ENCODE measurements around the gene CCDC3. TPM values are rescaled to one million over a fixed set of nuclear protein-coding genes. Genes with fewer than 3 reads are reported as not detected.

CCDC3 gene
- total RNA-seq, 8 experiments from 2014 or later: 0.41 to 141 (median 0.92) TPM; not detected in 1

- 0 to 83% (median 46%) methylated on average over 1 to 5 of the region's 5 CpGs for WGBS, 10 experiments
- Histone ChIP-seq H3K4me1 (replicated peaks in 1 of 2) (no peaks in the 10 kb centered on the region), H3K4me3 (no peak overlapping the region), H3K27ac (no peak overlapping the region)
- in situ Hi-C loops (cut with MboI; ENCODE audit: low pct_unique_long_range_greater_than_20kb in 2 of 9, low sequenced_read_pairs in 9 of 9, unreplicated experiment in 9 of 9): no loop called here
- ATAC-seq (replicated peaks in 6 of 8): no peak
These were observed 25.4 kb upstream of the CCDC3 start for GRCh38 chr10:13026873-13027272.

DNA sequence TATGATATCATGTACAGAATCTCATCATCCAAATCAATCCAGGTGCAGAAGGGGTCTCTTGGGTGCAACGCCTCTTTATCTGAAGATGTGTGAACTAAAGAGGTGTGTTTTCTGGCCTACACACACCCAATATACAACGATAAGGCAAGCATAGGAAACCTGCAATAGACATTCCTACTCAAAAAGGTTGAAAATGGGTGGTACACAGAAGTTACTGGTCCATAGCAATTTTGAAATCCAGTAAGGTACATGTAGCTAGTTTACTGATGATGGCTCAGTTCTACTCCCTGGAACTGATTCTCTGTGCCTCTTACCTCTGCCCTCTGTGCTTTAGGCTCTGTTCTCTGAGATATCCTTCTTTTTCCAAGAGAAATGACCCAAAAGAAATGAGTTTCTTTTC is 22.2 kb upstream of the CCDC3 start:
- Histone ChIP-seq H3K4me3 (no peak overlapping the region), H3K27ac (no peak overlapping the region), H3K4me1 (replicated peaks in 1 of 2) (no peaks in the 10 kb centered on the region)
- 0 to 29% (median 15%) methylated on average over 1 to 2 of the region's 2 CpGs; no CpG with 5 or more reads in 2 of the 10 experiments for WGBS, 10 experiments
- in situ Hi-C loops (cut with MboI; ENCODE audit: low pct_unique_long_range_greater_than_20kb in 2 of 9, low sequenced_read_pairs in 9 of 9, unreplicated experiment in 9 of 9): no loop called here
- ATAC-seq (replicated peaks in 6 of 8): no peak

- H3K4me1 ChIP-seq (replicated peaks in 1 of 2): no peaks in the 10 kb centered on the region
- H3K4me3 ChIP-seq: no peak overlapping the region
- ATAC-seq (replicated peaks in 6 of 8): no peak
- in situ Hi-C loops (cut with MboI; ENCODE audit: low pct_unique_long_range_greater_than_20kb in 2 of 9, low sequenced_read_pairs in 9 of 9, unreplicated experiment in 9 of 9): no loop called here
- WGBS, 10 experiments: 29 to 89% (median 74%) methylated on average over 2 to 8 of the region's 8 CpGs
- no peak overlapping the region for H3K27ac ChIP-seq
These were observed 17.8 kb upstream of the CCDC3 start for GRCh38 chr10:13019280-13019679.

DNA sequence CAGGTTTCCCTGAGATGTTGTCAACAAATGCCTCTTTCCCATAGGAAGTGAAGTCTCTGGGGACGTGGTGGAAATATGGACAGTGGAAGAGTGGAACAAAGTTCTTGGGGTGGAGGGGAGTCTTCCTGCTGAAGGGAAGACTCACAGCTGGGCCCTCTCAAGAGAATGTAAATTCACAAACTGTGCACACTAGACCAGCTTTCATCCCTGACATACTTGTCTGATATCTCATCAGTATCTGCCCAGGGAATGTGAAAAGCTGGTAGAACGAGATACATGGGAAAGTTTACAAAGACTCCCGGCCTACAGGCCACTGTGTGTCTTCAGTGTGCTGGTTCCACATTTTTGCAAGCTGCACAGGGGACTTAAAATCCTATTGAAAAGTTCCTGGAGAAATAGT is 16.7 kb upstream of the CCDC3 start:
- in situ Hi-C loops (cut with MboI; ENCODE audit: low pct_unique_long_range_greater_than_20kb in 2 of 9, low sequenced_read_pairs in 9 of 9, unreplicated experiment in 9 of 9): no loop called here
- Histone ChIP-seq H3K4me3 (no peak overlapping the region), H3K4me1 (replicated peaks in 1 of 2) (no peaks in the 10 kb centered on the region), H3K27ac (no peak overlapping the region)
- peak in 1 of 8 experiments; percentile 95 for ATAC-seq (replicated peaks in 6 of 8)
- 5 to 83% (median 80%) methylated on average over 1 to 3 of the region's 3 CpGs; no CpG with 5 or more reads in 3 of the 10 experiments for WGBS, 10 experiments

- WGBS, 10 experiments: 47 to 100% (median 75%) methylated on average over 1 to 10 of the region's 10 CpGs; no CpG with 5 or more reads in 3 of the 10 experiments
- in situ Hi-C loops (cut with MboI; ENCODE audit: low pct_unique_long_range_greater_than_20kb in 2 of 9, low sequenced_read_pairs in 9 of 9, unreplicated experiment in 9 of 9): no loop called here
- Histone ChIP-seq H3K27ac (no peak overlapping the region), H3K4me3 (no peak overlapping the region), H3K4me1 (replicated peaks in 1 of 2) (no peaks in the 10 kb centered on the region)
- ATAC-seq (replicated peaks in 6 of 8): no peak
These were observed 15.4 kb upstream of the CCDC3 start for GRCh38 chr10:13016886-13017285.

DNA sequence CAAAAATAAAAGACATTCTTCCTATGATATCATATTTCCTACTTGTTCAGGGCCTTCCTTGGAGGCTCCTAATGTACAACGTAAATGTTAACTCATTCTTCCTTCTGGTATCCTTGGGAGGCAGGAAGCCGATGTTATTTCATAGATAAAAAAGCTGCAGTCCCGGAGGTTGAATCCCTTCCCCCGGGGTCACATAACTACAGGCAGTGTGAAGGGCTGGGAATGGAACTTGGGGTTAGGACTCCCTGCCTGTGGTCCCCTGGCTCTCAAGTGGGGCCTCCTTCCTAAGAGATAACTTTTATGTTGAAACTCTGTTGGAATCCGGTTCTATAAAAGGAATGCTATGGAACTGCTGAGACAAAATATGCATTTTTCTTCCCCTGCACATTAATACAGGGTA is 14.9 kb upstream of the CCDC3 start:
- H3K4me3 ChIP-seq: no peak overlapping the region
- no peak overlapping the region for H3K27ac ChIP-seq
- H3K4me1 ChIP-seq (replicated peaks in 1 of 2): no peaks in the 10 kb centered on the region
- no peak for ATAC-seq (replicated peaks in 6 of 8)
- in situ Hi-C loops (cut with MboI; ENCODE audit: low pct_unique_long_range_greater_than_20kb in 2 of 9, low sequenced_read_pairs in 9 of 9, unreplicated experiment in 9 of 9): no loop called here
- WGBS, 10 experiments: 11 to 82% (median 32%) methylated on average over 2 to 3 of the region's 5 CpGs; no CpG with 5 or more reads in 2 of the 10 experiments

- Histone ChIP-seq H3K27ac (no peak overlapping the region), H3K4me1 (replicated peaks in 1 of 2) (peaks cover 0 to 3% of the 10 kb centered on the region in 2 donors), H3K4me3 (no peak overlapping the region)
- ATAC-seq (replicated peaks in 6 of 8): no peak
- in situ Hi-C loops (cut with MboI; ENCODE audit: low pct_unique_long_range_greater_than_20kb in 2 of 9, low sequenced_read_pairs in 9 of 9, unreplicated experiment in 9 of 9): no loop called here
- 0 to 80% (median 9%) methylated on average over 1 to 2 of the region's 3 CpGs; no CpG with 5 or more reads in 3 of the 10 experiments for WGBS, 10 experiments
These were observed 4.5 kb upstream of the CCDC3 start for GRCh38 chr10:13006037-13006436.

- in situ Hi-C loops (cut with MboI; ENCODE audit: low pct_unique_long_range_greater_than_20kb in 2 of 9, low sequenced_read_pairs in 9 of 9, unreplicated experiment in 9 of 9): no loop called here
- no peak overlapping the region for H3K4me3 ChIP-seq
- H3K27ac ChIP-seq: no peak overlapping the region
- peaks cover 0 to 3% of the 10 kb centered on the region in 2 donors for H3K4me1 ChIP-seq (replicated peaks in 1 of 2)
- WGBS, 10 experiments: 21 to 93% (median 57%) methylated on average over 1 to 3 of the region's 3 CpGs; no CpG with 5 or more reads in 2 of the 10 experiments
- ATAC-seq (replicated peaks in 6 of 8): no peak
These were observed 2.2 kb upstream of the CCDC3 start for GRCh38 chr10:13003759-13004158.

DNA sequence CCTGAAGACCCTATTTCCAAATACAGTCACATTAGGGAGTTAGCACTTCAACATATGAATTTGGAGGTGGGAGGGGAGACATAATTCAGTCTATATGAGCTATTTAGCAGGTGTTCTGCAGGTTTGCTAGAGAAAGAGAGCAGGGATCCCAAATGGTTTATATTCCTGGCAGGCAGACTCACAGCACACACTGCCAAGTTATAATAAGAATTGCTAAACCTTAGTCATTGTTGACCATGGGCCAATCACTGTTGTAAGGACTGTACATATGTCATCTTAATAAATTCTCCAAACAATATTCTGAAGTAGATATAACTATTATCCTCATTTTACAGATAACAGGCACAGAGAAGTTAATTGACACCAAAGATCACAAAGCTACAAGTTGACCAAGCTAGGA is 1.5 kb upstream of the CCDC3 start:
- Histone ChIP-seq H3K4me1 (replicated peaks in 1 of 2) (peaks cover 0 to 3% of the 10 kb centered on the region in 2 donors), H3K27ac (no peak overlapping the region), H3K4me3 (no peak overlapping the region)
- no peak for ATAC-seq (replicated peaks in 6 of 8)
- in situ Hi-C loops (cut with MboI; ENCODE audit: low pct_unique_long_range_greater_than_20kb in 2 of 9, low sequenced_read_pairs in 9 of 9, unreplicated experiment in 9 of 9): no loop called here

GRCh38 chr10:13001887-13002212 is 337 bp upstream of the CCDC3 start:
- 0 to 29% (median 10%) methylated on average over 1 to 9 of the region's 9 CpGs; no CpG with 5 or more reads in 1 of the 10 experiments for WGBS, 10 experiments
- no peak for ATAC-seq (replicated peaks in 6 of 8)
- H3K27ac ChIP-seq: no peak overlapping the region
- peaks cover 0 to 3% of the 10 kb centered on the region in 2 donors for H3K4me1 ChIP-seq (replicated peaks in 1 of 2)
- peak overlapping the region; percentile 21 to 40 (median 28) for H3K4me3 ChIP-seq
- in situ Hi-C loops (cut with MboI; ENCODE audit: low pct_unique_long_range_greater_than_20kb in 2 of 9, low sequenced_read_pairs in 9 of 9, unreplicated experiment in 9 of 9): no loop called here

DNA sequence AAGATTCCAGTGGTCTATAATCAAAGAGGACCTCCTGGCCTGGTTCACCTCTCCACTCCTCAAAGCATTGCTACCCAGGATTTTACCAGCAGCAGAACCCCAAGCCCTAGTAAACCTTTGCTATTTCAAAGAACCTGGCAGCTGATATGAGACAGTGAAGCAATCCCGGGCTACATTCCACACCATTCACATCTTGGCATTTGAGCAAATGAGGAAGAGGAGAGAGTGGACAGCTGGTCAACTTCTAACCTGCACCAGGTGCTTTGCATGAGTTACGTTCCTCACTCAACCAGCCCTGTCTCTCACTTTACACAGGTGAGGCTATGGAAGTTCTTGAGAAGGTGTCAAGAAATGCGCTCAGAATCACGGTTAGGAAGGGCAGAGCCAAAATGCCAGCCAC is 1.1 kb downstream of the CCDC3 start:
- Histone ChIP-seq H3K4me1 (replicated peaks in 1 of 2) (peaks cover 0 to 3% of the 10 kb centered on the region in 2 donors), H3K27ac (no peak overlapping the region), H3K4me3 (no peak overlapping the region)
- in situ Hi-C loops (cut with MboI; ENCODE audit: low pct_unique_long_range_greater_than_20kb in 2 of 9, low sequenced_read_pairs in 9 of 9, unreplicated experiment in 9 of 9): no loop called here
- 0 to 100% (median 65%) methylated on average over 1 to 3 of the region's 4 CpGs; no CpG with 5 or more reads in 4 of the 10 experiments for WGBS, 10 experiments
- ATAC-seq (replicated peaks in 6 of 8): no peak

DNA sequence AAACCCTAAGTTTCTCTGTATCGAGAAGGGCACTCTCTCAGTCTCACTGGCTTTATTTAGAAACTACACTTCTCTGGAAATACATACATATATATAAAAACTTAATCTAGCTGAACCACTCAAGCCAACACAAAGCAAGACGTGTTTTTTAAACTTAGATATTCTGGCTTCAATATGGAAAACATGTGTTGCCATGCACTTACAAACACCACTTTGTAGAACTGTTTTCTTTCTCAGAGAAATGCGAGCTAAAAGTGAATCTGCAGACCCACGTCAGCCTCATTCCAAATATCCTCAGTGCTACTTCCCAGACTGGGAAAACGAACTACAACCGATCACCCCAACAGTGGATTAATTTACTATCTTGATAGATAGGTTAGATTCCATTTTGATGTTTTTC is 1.7 kb downstream of the CCDC3 start:
- in situ Hi-C loops (cut with MboI; ENCODE audit: low pct_unique_long_range_greater_than_20kb in 2 of 9, low sequenced_read_pairs in 9 of 9, unreplicated experiment in 9 of 9): no loop called here
- 0 to 100% (median 87%) methylated on average over 1 to 6 of the region's 6 CpGs for WGBS, 10 experiments
- no peak overlapping the region for H3K4me3 ChIP-seq
- no peak for ATAC-seq (replicated peaks in 6 of 8)
- peaks cover 0 to 3% of the 10 kb centered on the region in 2 donors for H3K4me1 ChIP-seq (replicated peaks in 1 of 2)
- H3K27ac ChIP-seq: no peak overlapping the region

DNA sequence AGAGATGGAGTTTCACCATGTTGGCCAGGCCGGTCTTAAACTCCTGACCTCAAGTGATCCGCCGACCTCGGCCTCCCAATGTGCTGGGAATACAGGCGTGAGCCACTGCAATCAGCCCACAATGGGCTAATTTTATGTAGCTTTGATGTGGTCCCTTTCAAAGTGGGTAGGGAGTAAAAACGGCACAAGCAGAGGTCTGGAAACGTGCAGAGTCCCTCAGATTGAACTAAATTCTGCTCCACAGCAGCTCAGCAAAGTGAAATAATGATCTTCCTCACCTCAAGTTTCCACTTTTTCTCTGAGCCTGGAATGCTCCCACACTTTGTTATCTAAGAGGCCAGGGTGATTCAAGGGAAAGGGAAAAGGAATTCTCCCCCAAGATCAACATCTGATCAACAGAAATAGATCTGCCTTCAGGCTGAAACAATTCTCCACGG is 6.1 kb downstream of the CCDC3 start:
- no peak overlapping the region for H3K4me3 ChIP-seq
- H3K4me1 ChIP-seq (replicated peaks in 1 of 2): no peaks in the 10 kb centered on the region
- H3K27ac ChIP-seq: no peak overlapping the region
- WGBS, 10 experiments: 14 to 86% (median 46%) methylated on average over 1 to 8 of the region's 8 CpGs; no CpG with 5 or more reads in 2 of the 10 experiments
- in situ Hi-C loops (cut with MboI; ENCODE audit: low pct_unique_long_range_greater_than_20kb in 2 of 9, low sequenced_read_pairs in 9 of 9, unreplicated experiment in 9 of 9): no loop called here
- ATAC-seq (replicated peaks in 6 of 8): no peak

DNA sequence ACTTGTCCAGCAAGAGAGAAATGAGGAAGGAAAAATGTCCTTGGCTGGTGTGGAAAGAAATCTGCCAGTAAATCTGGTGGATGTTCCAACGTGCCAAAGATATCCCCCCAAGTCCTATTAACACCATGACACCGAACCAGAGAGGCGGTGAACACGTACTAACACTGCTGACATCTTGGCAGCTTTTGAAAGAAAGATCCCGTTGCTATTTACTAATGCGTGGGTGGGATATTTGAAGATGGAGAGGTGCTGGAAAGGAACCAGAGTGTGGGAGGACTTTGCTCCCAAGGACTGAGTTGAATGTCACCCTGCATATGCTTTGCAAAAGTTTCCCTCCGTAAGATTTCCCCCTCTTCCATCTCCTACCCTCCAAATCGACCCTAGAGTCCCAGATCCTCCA is 7.9 kb downstream of the CCDC3 start:
- H3K4me3 ChIP-seq: no peak overlapping the region
- in situ Hi-C loops (cut with MboI; ENCODE audit: low pct_unique_long_range_greater_than_20kb in 2 of 9, low sequenced_read_pairs in 9 of 9, unreplicated experiment in 9 of 9): no loop called here
- ATAC-seq (replicated peaks in 6 of 8): peak in 1 of 8 experiments; percentile 50
- no peaks in the 10 kb centered on the region for H3K4me1 ChIP-seq (replicated peaks in 1 of 2)
- no peak overlapping the region for H3K27ac ChIP-seq
- 0 to 84% (median 52%) methylated on average over 1 to 7 of the region's 8 CpGs; no CpG with 5 or more reads in 2 of the 10 experiments for WGBS, 10 experiments

All from motor neuron (in vitro differentiated cells).